Hepatocyte (in vitro differentiated cells): ENCODE results near the gene ANKS6.

Experiments
- EZH2 ChIP-seq: fragments of 200-600 bp; sonication (generic); IDR thresholded peaks from 2 replicates; pipeline ENCODE4 v1.6.1; 2016; ENCODE audit warnings: antibody characterized with exemption, mild to moderate bottlenecking, borderline replicate concordance
- TF ChIP-seq, protein P1 (sequence below): fragments of 200-600 bp; sonication (generic); IDR thresholded peaks from 2 replicates; pipeline ENCODE4 v1.5.1; 2016; ENCODE audit warnings: antibody characterized with exemption, mild to moderate bottlenecking; ENCODE audit not compliant: poor library complexity

DNA sequence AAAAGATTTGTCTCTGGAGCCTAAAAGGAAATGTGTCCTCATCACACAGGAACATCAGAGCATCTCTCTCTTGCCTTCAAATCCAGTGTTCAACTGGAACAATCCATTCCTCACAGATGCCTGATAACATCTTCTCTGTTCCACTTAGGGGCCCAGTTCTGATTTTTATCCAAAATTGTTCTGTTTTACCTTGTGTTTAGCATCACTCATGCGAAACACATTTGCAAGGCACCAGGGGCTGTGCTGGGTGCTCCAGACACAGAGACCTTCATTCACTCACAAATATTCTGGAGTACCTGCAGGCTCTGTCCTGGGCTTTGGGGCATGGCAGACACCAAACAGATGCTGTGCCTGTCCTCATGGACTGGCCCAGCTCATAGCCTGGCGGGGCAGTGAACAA, 101.4 kb downstream of the ANKS6 start:
- TF ChIP-seq, protein P1, sequence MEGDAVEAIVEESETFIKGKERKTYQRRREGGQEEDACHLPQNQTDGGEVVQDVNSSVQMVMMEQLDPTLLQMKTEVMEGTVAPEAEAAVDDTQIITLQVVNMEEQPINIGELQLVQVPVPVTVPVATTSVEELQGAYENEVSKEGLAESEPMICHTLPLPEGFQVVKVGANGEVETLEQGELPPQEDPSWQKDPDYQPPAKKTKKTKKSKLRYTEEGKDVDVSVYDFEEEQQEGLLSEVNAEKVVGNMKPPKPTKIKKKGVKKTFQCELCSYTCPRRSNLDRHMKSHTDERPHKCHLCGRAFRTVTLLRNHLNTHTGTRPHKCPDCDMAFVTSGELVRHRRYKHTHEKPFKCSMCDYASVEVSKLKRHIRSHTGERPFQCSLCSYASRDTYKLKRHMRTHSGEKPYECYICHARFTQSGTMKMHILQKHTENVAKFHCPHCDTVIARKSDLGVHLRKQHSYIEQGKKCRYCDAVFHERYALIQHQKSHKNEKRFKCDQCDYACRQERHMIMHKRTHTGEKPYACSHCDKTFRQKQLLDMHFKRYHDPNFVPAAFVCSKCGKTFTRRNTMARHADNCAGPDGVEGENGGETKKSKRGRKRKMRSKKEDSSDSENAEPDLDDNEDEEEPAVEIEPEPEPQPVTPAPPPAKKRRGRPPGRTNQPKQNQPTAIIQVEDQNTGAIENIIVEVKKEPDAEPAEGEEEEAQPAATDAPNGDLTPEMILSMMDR: no peak
- no peak for TF ChIP-seq EZH2
